Trophoblast cell (in vitro differentiated cells and primary cell): ENCODE results near the gene PRRX2.

Experiments used
- DNase-seq, 2 donors: peaks; one replicate each; pipeline ENCODE4 v3.0.0-alpha.2; 2016
- H2AFZ ChIP-seq: 2 replicates; pipeline ENCODE4 v1.6.1; 2013; ENCODE audit warnings: low read length, moderate library complexity, mild to moderate bottlenecking; ENCODE audit not compliant: insufficient read depth, poor library complexity
- H2AK5ac ChIP-seq: 2 replicates; pipeline ENCODE4 v1.6.1; 2013; ENCODE audit warnings: mild to moderate bottlenecking, low read length
- H2BK120ac ChIP-seq: 2 replicates; pipeline ENCODE4 v1.6.1; 2013; ENCODE audit warnings: low read length, mild to moderate bottlenecking, moderate library complexity; ENCODE audit not compliant: insufficient read depth, poor library complexity
- H2BK12ac ChIP-seq: 2 replicates; pipeline ENCODE4 v1.6.1; 2013; ENCODE audit warnings: mild to moderate bottlenecking, low read length, moderate library complexity
- H2BK5ac ChIP-seq: 2 replicates; pipeline ENCODE4 v1.6.1; 2013; ENCODE audit warnings: low read length, low read depth, moderate library complexity, mild to moderate bottlenecking; ENCODE audit not compliant: poor library complexity
- H3K14ac ChIP-seq: 2 replicates; pipeline ENCODE4 v1.6.1; 2013; ENCODE audit warnings: mild to moderate bottlenecking, low read length
- H3K18ac ChIP-seq: 2 replicates; pipeline ENCODE4 v1.6.1; 2013; ENCODE audit warnings: mild to moderate bottlenecking, low read length
- H3K23ac ChIP-seq: 2 replicates; pipeline ENCODE4 v1.6.1; 2013; ENCODE audit warnings: low read length
- H3K27ac ChIP-seq: 2 replicates; pipeline ENCODE4 v1.5.1; 2013; ENCODE audit warnings: low read depth, mild to moderate bottlenecking, inconsistent platforms, low read length, moderate library complexity
- H3K27me3 ChIP-seq: 2 replicates; pipeline ENCODE4 v1.6.1; 2013; ENCODE audit warnings: inconsistent platforms, mild to moderate bottlenecking, low read length, moderate library complexity; ENCODE audit not compliant: insufficient read depth
- H3K36me3 ChIP-seq, 2 experiments: 1 replicate in 1 of 2; 2 replicates in 1 of 2; pipeline ENCODE4 v1.6.1; 2013; ENCODE audit warnings: low read length in 2 of 2, mild to moderate bottlenecking in 2 of 2, moderate library complexity in 1 of 2; ENCODE audit not compliant: insufficient read depth in 2 of 2, control insufficient read depth in 1 of 2
- H3K4ac ChIP-seq: 2 replicates; pipeline ENCODE4 v1.6.1; 2013; ENCODE audit warnings: low read depth, mild to moderate bottlenecking, low read length, moderate library complexity
- H3K4me1 ChIP-seq, 2 experiments: 1 replicate in 1 of 2; 2 replicates in 1 of 2; pipeline ENCODE4 v1.6.1; 2013; ENCODE audit warnings: low read length in 2 of 2, mild to moderate bottlenecking in 2 of 2, moderate library complexity in 1 of 2; ENCODE audit not compliant: insufficient read depth in 2 of 2, control insufficient read depth in 1 of 2
- H3K4me2 ChIP-seq: 2 replicates; pipeline ENCODE4 v1.6.1; 2013; ENCODE audit warnings: inconsistent platforms, mild to moderate bottlenecking, low read length, moderate library complexity
- H3K4me3 ChIP-seq: 2 replicates; pipeline ENCODE4 v1.5.1; 2013; ENCODE audit warnings: mild to moderate bottlenecking, low read depth, low read length, inconsistent platforms
- H3K79me1 ChIP-seq: one replicate; pipeline ENCODE4 v1.6.1; 2013; ENCODE audit warnings: low read length
- H3K79me2 ChIP-seq: 2 replicates; pipeline ENCODE4 v1.6.1; 2013; ENCODE audit warnings: low read length, mild to moderate bottlenecking; ENCODE audit not compliant: control insufficient read depth, insufficient read depth, poor library complexity
- H3K9ac ChIP-seq: 2 replicates; pipeline ENCODE4 v1.6.1; 2013; ENCODE audit warnings: mild to moderate bottlenecking, low read length
- H3K9me3 ChIP-seq: 2 replicates; pipeline ENCODE4 v1.6.1; 2013; ENCODE audit warnings: low read depth, mild to moderate bottlenecking, control low read depth, inconsistent platforms, low read length; ENCODE audit not compliant: insufficient read depth
- H4K12ac ChIP-seq: 2 replicates; pipeline ENCODE4 v1.6.1; 2013; ENCODE audit warnings: low read depth, mild to moderate bottlenecking, low read length, moderate library complexity
- H4K8ac ChIP-seq: 2 replicates; pipeline ENCODE4 v1.6.1; 2013; ENCODE audit warnings: low read depth, mild to moderate bottlenecking, low read length, moderate library complexity
- H4K91ac ChIP-seq: one replicate; pipeline ENCODE4 v1.6.1; 2013; ENCODE audit warnings: low read depth, mild to moderate bottlenecking, low read length, moderate library complexity
- WGBS: extraction: QIAGEN DNeasy Blood & Tissue Kit; methylation state at CpG from one replicate; pipeline ENCODE4 v1.1.7; 2013; ENCODE audit warnings: missing lambda C conversion rate; ENCODE audit not compliant: insufficient read length, insufficient coverage; ENCODE audit errors: extremely low coverage; 5-methylcytosine and 5-hydroxymethylcytosine counted together

PRRX2 gene

GRCh38 chr9:129770741-129771140 lies 105.3 kb downstream of the PRRX2 start:
- Histone ChIP-seq H3K79me1 (no peaks in the 10 kb centered on the region), H2AK5ac (no peak overlapping the region), H4K8ac (no peak overlapping the region), H3K79me2 (no peaks in the 10 kb centered on the region), H3K9ac (no peak overlapping the region), H2BK120ac (no peak overlapping the region), H2BK12ac (no peak overlapping the region), H4K91ac (no peak overlapping the region), H3K14ac (no peak overlapping the region), H3K9me3 (no peaks in the 10 kb centered on the region), H4K12ac (no peak overlapping the region), H2BK5ac (no peak overlapping the region), H2AFZ (no peak overlapping the region), H3K23ac (no peak overlapping the region), H3K4me3 (no peak overlapping the region), H3K27ac (no peak overlapping the region), H3K4me1 (no peaks in the 10 kb centered on the region), H3K4me2 (no peak overlapping the region), H3K36me3 (no peaks in the 10 kb centered on the region), H3K4ac (no peak overlapping the region), H3K27me3 (no peaks in the 10 kb centered on the region), H3K18ac (no peak overlapping the region)
- WGBS = no CpG with 5 or more reads among the region's 5 CpGs
- no peak for DNase-seq
